Left ventricle myocardium inferior (tissue), 1 donor: ENCODE data around the gene PNLIP. TPM values are rescaled to one million over a fixed set of nuclear protein-coding genes. Genes with fewer than 3 reads are reported as not detected.

Experiments used
- DNase-seq: peaks from one replicate; pipeline ENCODE4 v3.0.0-alpha.2; 2020
- H3K27ac ChIP-seq: fragments of 200-600 bp; replicated peaks from 2 replicates; pipeline ENCODE4 v1.8.0; 2021
- H3K27me3 ChIP-seq: fragments of 200-600 bp; 2 replicates; pipeline ENCODE4 v1.8.0; 2021; ENCODE audit warnings: low read depth
- H3K36me3 ChIP-seq: fragments of 200-600 bp; 2 replicates; pipeline ENCODE4 v1.8.0; 2021
- H3K4me1 ChIP-seq: fragments of 200-600 bp; 2 replicates; pipeline ENCODE4 v1.8.0; 2021
- H3K4me3 ChIP-seq: fragments of 200-600 bp; 2 replicates; pipeline ENCODE4 v1.8.0; 2021; ENCODE audit warnings: mild to moderate bottlenecking, moderate library complexity
- H3K9me3 ChIP-seq: fragments of 200-600 bp; replicated peaks from 2 replicates; pipeline ENCODE4 v1.8.0; 2021
- intact Hi-C: fragments of 100-400 bp; cut with micrococcal nuclease; formaldehyde crosslinking; loops from one replicate; pipeline ENCODE4 v1.11.0; 2022
- total RNA-seq: library from RNA; stranded (reverse); fragmentation: NEBNext Ultra II Directional; extraction: Animal tissue kit (Norgen Biotek cat#: 25700); gene quantifications from one replicate; pipeline ENCODE4 v1.2.1, GENCODE V29; 2021
- TF ChIP-seq, protein P1 (sequence below): fragments of 200-600 bp; IDR thresholded peaks from 2 replicates; pipeline ENCODE4 v1.8.0; 2021; ENCODE audit warnings: antibody characterized with exemption, mild to moderate bottlenecking, borderline replicate concordance
- donor health status: DM: no; HTN: yes; CAD: no; lungs with severe emphysema.

Gene PNLIP
- total RNA-seq, 1 donor from 2014 or later = not detected

DNA sequence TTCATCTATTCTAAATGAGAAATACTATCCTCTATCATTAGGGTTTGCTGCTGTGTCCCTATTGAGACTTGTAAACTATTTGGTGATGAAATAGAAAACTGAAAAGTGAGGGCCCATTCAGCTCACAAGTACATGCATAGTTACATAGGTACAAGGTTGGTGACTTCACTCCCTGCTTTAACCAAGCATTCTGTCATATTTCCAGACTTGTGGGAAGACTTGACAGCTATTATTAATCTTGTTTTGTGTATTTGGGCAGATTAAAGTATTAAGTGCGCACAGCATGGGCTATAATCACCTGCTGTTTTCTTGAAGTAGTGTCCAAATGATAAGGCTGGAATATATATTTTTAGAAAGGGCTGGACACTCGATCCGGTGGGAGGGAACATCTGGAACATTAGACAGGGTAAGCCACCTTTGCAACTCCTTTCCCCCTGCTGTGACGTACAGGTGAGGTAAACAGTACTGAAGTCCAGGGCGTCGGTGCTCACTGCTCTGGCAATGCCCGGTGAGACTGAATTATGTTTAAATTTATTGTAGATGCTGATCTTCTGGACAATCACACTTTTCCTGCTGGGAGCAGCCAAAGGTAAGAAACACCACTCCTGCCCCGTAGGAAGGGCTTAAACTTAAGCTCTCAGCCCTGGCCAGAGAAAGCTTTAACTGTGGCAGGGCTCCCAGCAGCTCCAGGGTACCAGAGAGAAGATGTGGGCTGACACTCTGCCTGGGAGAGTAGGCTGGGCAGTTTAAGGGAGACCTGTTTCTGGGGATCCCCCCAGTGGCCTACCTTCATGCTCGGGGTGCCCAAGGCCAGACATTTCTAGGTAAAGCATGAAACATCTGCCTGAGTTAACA lies 45.1 kb downstream of the PNLIP start, which contains the start of gene PNLIPRP1:
Gene PNLIPRP1, plus strand, starts transcription at position 370 of the 855 bp plus-strand sequence. Its CDS starts 171 bp downstream, at position 541.
- peaks cover 7% of the 10 kb centered on the region for H3K9me3 ChIP-seq
- H3K4me1 ChIP-seq = no peaks in the 10 kb centered on the region
- H3K27ac ChIP-seq = no peak within 1 kb of the TSS
- no peak for DNase-seq
- no peaks in the 10 kb centered on the region for H3K27me3 ChIP-seq
- intact Hi-C loops = no loop called here
- TF ChIP-seq, protein P1, sequence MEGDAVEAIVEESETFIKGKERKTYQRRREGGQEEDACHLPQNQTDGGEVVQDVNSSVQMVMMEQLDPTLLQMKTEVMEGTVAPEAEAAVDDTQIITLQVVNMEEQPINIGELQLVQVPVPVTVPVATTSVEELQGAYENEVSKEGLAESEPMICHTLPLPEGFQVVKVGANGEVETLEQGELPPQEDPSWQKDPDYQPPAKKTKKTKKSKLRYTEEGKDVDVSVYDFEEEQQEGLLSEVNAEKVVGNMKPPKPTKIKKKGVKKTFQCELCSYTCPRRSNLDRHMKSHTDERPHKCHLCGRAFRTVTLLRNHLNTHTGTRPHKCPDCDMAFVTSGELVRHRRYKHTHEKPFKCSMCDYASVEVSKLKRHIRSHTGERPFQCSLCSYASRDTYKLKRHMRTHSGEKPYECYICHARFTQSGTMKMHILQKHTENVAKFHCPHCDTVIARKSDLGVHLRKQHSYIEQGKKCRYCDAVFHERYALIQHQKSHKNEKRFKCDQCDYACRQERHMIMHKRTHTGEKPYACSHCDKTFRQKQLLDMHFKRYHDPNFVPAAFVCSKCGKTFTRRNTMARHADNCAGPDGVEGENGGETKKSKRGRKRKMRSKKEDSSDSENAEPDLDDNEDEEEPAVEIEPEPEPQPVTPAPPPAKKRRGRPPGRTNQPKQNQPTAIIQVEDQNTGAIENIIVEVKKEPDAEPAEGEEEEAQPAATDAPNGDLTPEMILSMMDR = no peak
- H3K36me3 ChIP-seq = no peaks in the 10 kb centered on the region
- H3K4me3 ChIP-seq = no peak within 1 kb of the TSS

DNA sequence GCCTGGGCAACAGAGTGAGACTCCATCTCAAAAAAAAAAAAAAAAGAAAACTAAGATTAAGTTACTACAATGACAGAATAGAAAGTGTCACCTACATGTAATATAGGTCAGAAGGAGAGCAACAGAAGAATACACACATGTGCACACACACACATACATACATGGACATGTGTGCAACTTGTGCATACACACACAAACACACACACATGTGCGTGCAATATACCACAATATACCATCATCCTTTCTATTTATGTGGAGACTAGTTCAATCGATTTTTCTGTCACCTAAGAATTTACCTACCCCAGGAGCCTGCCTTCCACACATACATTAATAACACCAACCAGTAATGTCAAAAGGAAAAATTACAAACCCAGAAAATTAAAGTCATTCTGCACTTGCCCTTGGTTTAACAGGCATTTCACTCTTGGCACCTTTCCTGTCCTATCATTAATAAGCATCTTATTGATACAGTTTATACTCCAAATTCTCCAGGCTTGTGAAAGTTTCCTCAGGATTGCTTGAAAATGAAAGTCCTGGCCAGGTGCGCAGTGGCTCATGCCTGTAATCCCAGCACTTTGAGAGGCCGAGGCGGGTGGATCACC lies 47.5 kb downstream of the PNLIP start:
- Histone ChIP-seq H3K27me3 (no peaks in the 10 kb centered on the region), H3K27ac (no peak overlapping the region), H3K9me3 (peaks cover 7% of the 10 kb centered on the region), H3K4me1 (no peaks in the 10 kb centered on the region), H3K36me3 (no peaks in the 10 kb centered on the region), H3K4me3 (no peak overlapping the region)
- DNase-seq = no peak
- TF ChIP-seq, protein P1 = no peak
- intact Hi-C loops = no loop called here

DNA sequence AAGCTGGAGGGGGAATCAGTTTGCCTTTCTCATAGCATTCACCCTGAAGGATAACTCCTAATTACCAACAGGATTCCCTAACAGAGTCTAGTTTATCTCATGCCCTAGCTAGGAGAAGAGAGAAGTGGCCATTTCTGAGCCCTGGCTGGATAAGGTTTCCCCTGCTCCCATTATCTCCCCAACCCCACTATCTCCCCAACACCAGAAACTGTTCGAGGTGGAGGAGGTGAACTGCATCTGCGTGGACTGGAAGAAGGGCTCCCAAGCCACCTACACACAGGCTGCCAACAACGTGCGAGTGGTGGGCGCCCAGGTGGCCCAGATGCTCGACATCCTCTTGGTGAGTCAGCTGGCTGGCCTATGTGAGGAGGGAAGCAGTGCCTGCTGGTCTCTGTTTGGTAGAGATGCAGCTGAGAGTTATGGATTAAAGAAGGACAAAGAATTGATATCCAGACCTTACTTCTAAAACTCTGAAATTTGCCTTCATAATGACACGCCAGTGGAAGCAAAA lies 48.8 kb downstream of the PNLIP start:
- TF ChIP-seq, protein P1 = no peak
- intact Hi-C loops = no loop called here
- Histone ChIP-seq H3K4me1 (no peaks in the 10 kb centered on the region), H3K4me3 (no peak overlapping the region), H3K27me3 (peaks cover 2% of the 10 kb centered on the region), H3K9me3 (no peaks in the 10 kb centered on the region), H3K27ac (no peak overlapping the region), H3K36me3 (no peaks in the 10 kb centered on the region)
- no peak for DNase-seq

DNA sequence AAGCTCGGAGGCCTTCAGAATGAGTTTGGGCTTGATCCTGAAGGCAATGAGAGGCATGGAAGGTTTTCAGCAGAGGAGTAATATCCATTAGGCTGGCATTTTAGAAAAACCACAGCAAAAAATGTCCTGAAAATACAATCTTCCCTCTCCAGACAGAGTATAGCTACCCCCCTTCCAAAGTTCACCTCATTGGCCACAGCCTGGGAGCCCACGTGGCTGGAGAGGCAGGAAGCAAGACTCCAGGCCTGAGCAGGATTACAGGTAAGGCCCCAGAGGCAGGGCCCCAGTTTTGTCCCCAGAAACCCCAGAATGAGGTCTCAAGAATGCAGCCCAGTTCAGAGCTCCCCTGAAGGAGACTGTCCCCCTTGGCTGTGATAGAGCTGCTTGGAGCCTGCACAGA lies 50.3 kb downstream of the PNLIP start:
- H3K27ac ChIP-seq = no peak overlapping the region
- peaks cover 17% of the 10 kb centered on the region for H3K27me3 ChIP-seq
- DNase-seq = no peak
- no peaks in the 10 kb centered on the region for H3K9me3 ChIP-seq
- intact Hi-C loops = no loop called here
- H3K36me3 ChIP-seq = no peaks in the 10 kb centered on the region
- H3K4me1 ChIP-seq = no peaks in the 10 kb centered on the region
- no peak overlapping the region for H3K4me3 ChIP-seq
- TF ChIP-seq, protein P1 = no peak

DNA sequence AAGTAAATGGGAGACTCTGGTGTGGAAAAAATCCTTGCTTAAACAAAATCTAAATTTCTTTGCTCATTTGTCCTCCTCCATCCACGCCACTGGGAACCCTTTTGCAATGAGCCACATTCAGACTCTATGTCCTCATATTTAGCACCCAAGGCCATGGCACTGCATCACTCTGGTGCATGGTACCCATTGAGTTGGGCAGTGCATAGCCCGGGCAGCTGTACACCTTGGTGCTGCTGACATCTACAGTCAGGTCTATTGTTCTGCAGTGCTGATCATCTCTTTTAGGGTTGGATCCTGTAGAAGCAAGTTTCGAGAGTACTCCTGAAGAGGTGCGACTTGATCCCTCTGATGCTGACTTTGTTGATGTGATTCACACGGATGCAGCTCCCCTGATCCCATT lies 51.8 kb downstream of the PNLIP start:
- H3K4me1 ChIP-seq = no peaks in the 10 kb centered on the region
- intact Hi-C loops = no loop called here
- DNase-seq = no peak
- peaks cover 31% of the 10 kb centered on the region for H3K27me3 ChIP-seq
- no peaks in the 10 kb centered on the region for H3K36me3 ChIP-seq
- H3K9me3 ChIP-seq = no peaks in the 10 kb centered on the region
- no peak overlapping the region for H3K4me3 ChIP-seq
- no peak overlapping the region for H3K27ac ChIP-seq
- TF ChIP-seq, protein P1 = no peak
